Common myeloid progenitor, CD34-positive (primary cell): ENCODE measurements around the gene ZNF592.
"Not testable (repeated sequence)": the region's sequence is repeated elsewhere in the genome, so short reads cannot be mapped to it uniquely, and the experiment has no call there.

ENCODE experiments used
- CTCF ChIA-PET: fragments of 350-600 bp; sonication (Branson Sonifier 250); formaldehyde crosslinking; loops from one replicate; lab custom pipeline; 2021; ENCODE audit warnings: antibody characterized with exemption; lab: Charles Lee
- POLR2A ChIA-PET: fragments of 350-600 bp; sonication (Branson Sonifier 250); formaldehyde crosslinking; loops from one replicate; lab custom pipeline; 2021; ENCODE audit warnings: antibody characterized with exemption; lab: Charles Lee
- DNase-seq, 3 donors: peaks; one replicate each; pipeline versions ENCODE4 v3.0.0 to v3.0.0-alpha.2; 2013
- H3K27ac ChIP-seq, 2 experiments: 1 replicate in 1 of 2; 2 replicates in 1 of 2; pipeline ENCODE4 v1.7.0; 2013; ENCODE audit warnings: inconsistent platforms in 2 of 2, low read length in 2 of 2, mild to moderate bottlenecking in 2 of 2, low read depth in 1 of 2, moderate library complexity in 1 of 2; ENCODE audit not compliant: severe bottlenecking in 2 of 2, insufficient read depth in 1 of 2, poor library complexity in 1 of 2
- H3K27me3 ChIP-seq, 5 experiments: replicated peaks in 2 of 5; 1 replicate in 3 of 5; 2 replicates in 2 of 5; pipeline versions ENCODE4 v1.6.1 to v1.7.0; 2013; ENCODE audit warnings: low read length in 4 of 5, mild to moderate bottlenecking in 2 of 5, moderate library complexity in 2 of 5, inconsistent platforms in 1 of 5; ENCODE audit not compliant: insufficient read depth in 5 of 5, control insufficient read depth in 4 of 5
- H3K36me3 ChIP-seq, 4 experiments: 1 replicate in 2 of 4; 2 replicates in 2 of 4; pipeline versions ENCODE4 v1.6.1 to v1.7.0; 2013; ENCODE audit warnings: low read length in 3 of 4, control low read depth in 1 of 4, mild to moderate bottlenecking in 1 of 4; ENCODE audit not compliant: control insufficient read depth in 4 of 4, insufficient read depth in 4 of 4
- H3K4me1 ChIP-seq, 4 experiments: 1 replicate in 3 of 4; 2 replicates in 1 of 4; pipeline versions ENCODE4 v1.6.1 to v1.7.1; 2013; ENCODE audit warnings: low read length in 3 of 4, mild to moderate bottlenecking in 3 of 4, control low read depth in 1 of 4, inconsistent platforms in 1 of 4, moderate library complexity in 1 of 4; ENCODE audit not compliant: control insufficient read depth in 4 of 4, insufficient read depth in 4 of 4; ENCODE audit errors: control extremely low read depth in 1 of 4
- H3K4me3 ChIP-seq, 7 experiments: 1 replicate in 4 of 7; 2 replicates in 3 of 7; pipeline versions ENCODE4 v1.5.1 to v1.7.0; 2013; ENCODE audit warnings: mild to moderate bottlenecking in 7 of 7, low read length in 6 of 7, moderate library complexity in 6 of 7, inconsistent platforms in 2 of 7, low read depth in 2 of 7, control low read depth in 1 of 7; ENCODE audit not compliant: insufficient read depth in 4 of 7, control insufficient read depth in 1 of 7; ENCODE audit errors: extremely low read depth in 1 of 7
- H3K9me3 ChIP-seq, 5 experiments: 1 replicate in 4 of 5; 2 replicates in 1 of 5; pipeline versions ENCODE4 v1.6.1 to v1.7.1; 2013; ENCODE audit warnings: low read length in 4 of 5, mild to moderate bottlenecking in 2 of 5, inconsistent platforms in 1 of 5, low read depth in 1 of 5, moderate library complexity in 1 of 5; ENCODE audit not compliant: control insufficient read depth in 4 of 5, insufficient read depth in 2 of 5; ENCODE audit errors: control extremely low read depth in 1 of 5
- WGBS: methylation state at CpG from one replicate; pipeline ENCODE4 v1.1.5; 2013; ENCODE audit not compliant: insufficient coverage; 5-methylcytosine and 5-hydroxymethylcytosine counted together

Gene ZNF592

DNA sequence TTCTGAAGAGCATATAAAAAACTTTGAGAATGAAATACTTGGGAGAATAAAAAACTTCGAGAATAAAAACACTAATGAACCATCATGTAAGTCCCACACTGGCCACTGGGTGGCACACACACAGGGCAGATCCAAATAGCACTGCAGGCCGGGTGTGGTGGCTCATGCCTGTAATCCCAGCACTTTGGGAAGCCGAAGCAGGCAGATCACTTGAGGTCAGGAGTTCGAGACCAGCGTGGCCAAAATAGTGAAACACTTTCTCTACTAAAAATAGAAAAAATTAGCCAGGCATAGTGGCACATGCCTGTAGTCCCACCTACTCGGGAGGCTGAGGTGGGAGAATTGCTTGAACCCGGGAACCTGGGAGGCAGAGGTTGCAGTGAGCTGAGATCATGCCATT, 97.2 kb downstream of the ZNF592 start:
- H3K27me3 ChIP-seq, H3K4me1 ChIP-seq, H3K36me3 ChIP-seq, H3K4me3 ChIP-seq, H3K27ac ChIP-seq: not testable (repeated sequence)
- ChIA-PET POLR2A (interaction anchor here (0.7 kb wide), 1 partner anchor 929 kb away, joined by 6 read pairs; no protein-coding TSS in a partner anchor), CTCF (interaction anchor here (1.2 kb wide), 1 partner anchor 32 kb away, joined by 3 read pairs; no protein-coding TSS in a partner anchor)
- WGBS: 90% methylated on average over 4 of the region's 7 CpGs
- H3K9me3 ChIP-seq: peaks cover 1 to 15% (median 3%) of the 10 kb centered on the region in 5 experiments
- DNase-seq: peak; percentile 22 to 52 (median 48)

DNA sequence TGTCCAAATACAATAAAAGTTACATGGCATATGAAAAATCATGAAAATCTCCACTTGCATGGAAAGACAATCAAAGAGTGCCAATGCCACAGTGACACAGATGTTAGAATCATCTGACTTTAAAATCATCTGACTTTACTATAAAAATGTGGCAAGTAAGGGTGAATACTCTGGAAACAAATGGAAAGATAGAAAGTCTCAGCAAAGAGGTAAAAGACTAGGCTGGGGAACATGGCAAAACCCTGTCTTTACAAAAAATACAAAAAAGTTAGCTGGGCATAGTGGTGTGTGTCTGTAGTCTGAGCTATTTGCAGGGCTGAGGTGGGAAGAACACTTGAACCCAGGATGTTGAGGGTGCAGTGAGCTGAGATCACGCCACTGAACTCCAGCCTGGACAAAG, 97.9 kb downstream of the ZNF592 start:
- CTCF ChIA-PET: no interaction called here
- POLR2A ChIA-PET: no interaction called here

DNA sequence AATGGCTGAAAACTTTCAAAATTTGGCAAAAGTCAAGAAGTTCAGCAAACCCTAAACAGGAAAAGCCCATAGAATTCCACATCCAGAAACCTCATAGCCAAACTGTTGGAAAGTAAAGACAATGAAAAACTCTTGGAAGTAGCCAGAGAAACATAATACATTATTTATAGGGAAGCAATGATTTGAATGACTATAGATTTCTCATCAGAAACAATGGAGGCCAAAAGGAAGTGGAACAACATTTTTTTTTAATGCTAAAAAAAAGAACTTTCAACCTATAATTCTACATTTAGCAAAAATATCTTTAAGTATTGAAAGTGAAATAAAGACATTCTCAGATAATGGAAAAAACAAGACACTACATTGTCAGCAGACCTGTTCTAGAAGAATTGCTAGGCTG, 99.0 kb downstream of the ZNF592 start:
- Histone ChIP-seq H3K36me3 (no peaks in the 10 kb centered on the region), H3K4me1 (no peaks in the 10 kb centered on the region), H3K4me3 (no peak overlapping the region), H3K27me3 (no peaks in the 10 kb centered on the region), H3K9me3 (peaks cover 1 to 15% (median 3%) of the 10 kb centered on the region in 5 experiments), H3K27ac (no peak overlapping the region)
- ChIA-PET POLR2A (interaction anchor here (0.7 kb wide), 1 partner anchor 127 kb away, joined by 4 read pairs; no protein-coding TSS in a partner anchor), CTCF (no interaction called here)
- DNase-seq: no peak

More for the DNA sequence above, 97.9 kb downstream of the ZNF592 start:
- WGBS: no CpG with 5 or more reads among the region's 1 CpG
- no peaks in the 10 kb centered on the region for H3K36me3 ChIP-seq
- H3K4me1 ChIP-seq: no peaks in the 10 kb centered on the region
- no peaks in the 10 kb centered on the region for H3K27me3 ChIP-seq
- peaks cover 1 to 15% (median 3%) of the 10 kb centered on the region in 5 experiments for H3K9me3 ChIP-seq
- no peak overlapping the region for H3K27ac ChIP-seq
- H3K4me3 ChIP-seq: no peak overlapping the region
- DNase-seq: no peak

DNA sequence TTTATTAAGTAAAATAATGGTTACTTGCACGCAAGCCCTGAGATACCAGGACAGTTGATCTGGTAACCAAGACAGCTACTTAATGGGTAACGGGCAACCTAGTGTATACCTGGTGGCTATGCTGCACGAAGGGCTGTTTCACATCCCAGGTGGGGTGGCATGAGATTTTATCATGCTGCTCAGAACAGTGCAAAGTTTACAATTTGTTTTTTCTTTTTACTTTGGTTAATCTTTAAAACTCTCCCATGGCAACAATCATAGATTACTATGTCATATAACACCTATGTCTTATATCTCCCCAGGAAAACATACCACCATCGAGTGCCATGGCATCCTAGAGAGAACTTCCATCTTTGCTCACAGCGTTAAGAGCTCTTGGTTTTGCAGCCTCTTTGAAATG, 103.8 kb downstream of the ZNF592 start:
- no peak overlapping the region for H3K4me3 ChIP-seq
- 98% methylated on average over 4 of the region's 5 CpGs for WGBS
- ChIA-PET POLR2A (no interaction called here), CTCF (interaction anchor here (1.7 kb wide), 1 partner anchor 16 kb away, joined by 4 read pairs; no protein-coding TSS in a partner anchor)
- no peaks in the 10 kb centered on the region for H3K4me1 ChIP-seq
- no peaks in the 10 kb centered on the region for H3K36me3 ChIP-seq
- H3K9me3 ChIP-seq: peaks cover 0 to 6% (median under 1%) of the 10 kb centered on the region in 5 experiments
- no peaks in the 10 kb centered on the region for H3K27me3 ChIP-seq
- H3K27ac ChIP-seq: no peak overlapping the region
- DNase-seq: no peak

DNA sequence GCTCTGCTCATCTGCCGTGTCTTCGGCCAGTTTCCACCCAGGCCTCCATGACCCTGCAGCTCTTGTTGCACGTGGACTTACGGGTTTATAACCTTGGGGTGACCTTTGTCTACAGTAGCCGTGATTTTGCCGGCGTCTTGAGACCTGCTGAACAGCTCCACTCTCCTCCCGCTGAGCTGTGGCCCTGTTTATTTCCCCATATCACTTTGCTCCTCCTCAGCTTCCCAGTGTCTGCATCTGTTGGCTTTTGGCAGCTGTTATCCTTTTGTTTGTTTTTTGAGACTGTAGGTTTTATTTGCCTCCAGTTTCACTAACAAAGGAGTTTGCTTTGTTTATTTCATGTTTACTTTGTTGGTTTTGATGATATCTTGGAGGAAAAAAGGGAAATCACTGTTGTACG, 106.7 kb downstream of the ZNF592 start:
- Histone ChIP-seq H3K4me1 (no peaks in the 10 kb centered on the region), H3K4me3 (no peak overlapping the region), H3K9me3 (no peaks in the 10 kb centered on the region), H3K27me3 (no peaks in the 10 kb centered on the region), H3K27ac (no peak overlapping the region), H3K36me3 (no peaks in the 10 kb centered on the region)
- POLR2A ChIA-PET: no interaction called here
- DNase-seq: no peak
- 96% methylated on average over 9 of the region's 9 CpGs for WGBS
- CTCF ChIA-PET: no interaction called here

DNA sequence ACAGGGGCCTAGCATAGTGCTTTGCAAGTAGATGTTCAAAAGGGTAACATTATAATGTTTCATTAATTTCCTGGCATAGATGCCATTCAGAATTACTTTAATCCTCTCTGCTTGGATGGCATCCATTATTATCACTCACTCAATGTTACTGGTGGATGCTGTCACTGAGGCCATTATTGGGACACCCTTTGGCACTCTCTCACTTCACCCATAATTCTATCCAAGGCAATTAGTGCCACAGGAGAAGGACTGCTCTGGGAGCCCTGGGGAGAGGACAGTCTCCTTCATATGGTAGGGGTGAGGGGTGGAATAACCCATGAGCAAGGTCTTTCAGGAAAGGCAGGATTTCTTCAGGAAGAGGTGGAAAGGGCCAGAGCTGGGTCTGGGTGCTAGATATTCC, 107.4 kb downstream of the ZNF592 start:
- ChIA-PET CTCF (no interaction called here), POLR2A (no interaction called here)
- no peak for DNase-seq
- Histone ChIP-seq H3K9me3 (no peaks in the 10 kb centered on the region), H3K4me1 (no peaks in the 10 kb centered on the region), H3K27ac (no peak overlapping the region), H3K27me3 (no peaks in the 10 kb centered on the region), H3K4me3 (no peak overlapping the region), H3K36me3 (no peaks in the 10 kb centered on the region)
